Measurements from ENCODE around the gene SLAMF1.

SLAMF1 gene

GRCh38 chr1:160623862-160624261 is 23.0 kb downstream of the SLAMF1 start:
- no peak for DNase-seq (ENCODE audit: low read depth)

GRCh38 chr1:160623227-160623633 is 23.6 kb downstream of the SLAMF1 start:
- DNase-seq (ENCODE audit: low read depth), result no peak

GRCh38 chr1:160622501-160623226 is 24.2 kb downstream of the SLAMF1 start:
- DNase-seq (ENCODE audit: low read depth), result no peak

GRCh38 chr1:160621633-160622413 is 25.0 kb downstream of the SLAMF1 start:
- DNase-seq (ENCODE audit: low read depth), result no peak

GRCh38 chr1:160620942-160621632 is 25.8 kb downstream of the SLAMF1 start:
- no peak for DNase-seq (ENCODE audit: low read depth)

GRCh38 chr1:160619742-160620277 is 27.0 kb downstream of the SLAMF1 start:
- DNase-seq (ENCODE audit: low read depth), result no peak

- no peak for DNase-seq (ENCODE audit: low read depth)
Observed at GRCh38 chr1:160618763-160619274, 28.0 kb downstream of the SLAMF1 start.

- no peak for DNase-seq (ENCODE audit: low read depth)
Observed at GRCh38 chr1:160618327-160618726, 28.5 kb downstream of the SLAMF1 start.

GRCh38 chr1:160615660-160616059 is 31.2 kb downstream of the SLAMF1 start:
- DNase-seq (ENCODE audit: low read depth), result no peak

GRCh38 chr1:160614410-160614809 is 32.4 kb downstream of the SLAMF1 start:
- no peak for DNase-seq (ENCODE audit: low read depth)

GRCh38 chr1:160612613-160613218 is 34.1 kb downstream of the SLAMF1 start:
- no peak for DNase-seq (ENCODE audit: low read depth)

GRCh38 chr1:160610569-160611242 is 36.1 kb downstream of the SLAMF1 start:
- DNase-seq (ENCODE audit: low read depth), result no peak

- no peak for DNase-seq (ENCODE audit: low read depth)
Observed at GRCh38 chr1:160608941-160609340, 37.9 kb downstream of the SLAMF1 start.

- DNase-seq (ENCODE audit: low read depth), result no peak
Observed at GRCh38 chr1:160608514-160608913, 38.3 kb downstream of the SLAMF1 start.

- DNase-seq (ENCODE audit: low read depth), result no peak
Observed at GRCh38 chr1:160608057-160608456, 38.8 kb downstream of the SLAMF1 start.

- DNase-seq (ENCODE audit: low read depth), result no peak
Observed at GRCh38 chr1:160607672-160608032, 39.2 kb downstream of the SLAMF1 start.

- no peak for DNase-seq (ENCODE audit: low read depth)
Observed at GRCh38 chr1:160607011-160607671, 39.7 kb downstream of the SLAMF1 start.

GRCh38 chr1:160606611-160607010 is 40.2 kb downstream of the SLAMF1 start:
- DNase-seq (ENCODE audit: low read depth), result no peak

- no peak for DNase-seq (ENCODE audit: low read depth)
Observed at GRCh38 chr1:160605792-160606479, 40.9 kb downstream of the SLAMF1 start.

GRCh38 chr1:160605205-160605604 is 41.6 kb downstream of the SLAMF1 start:
- DNase-seq (ENCODE audit: low read depth), result no peak
